GM12878 (cell line): Measurements from ENCODE around the gene CAPZB. TPM values are rescaled to one million over a fixed set of nuclear protein-coding genes. Genes with fewer than 3 reads are reported as not detected.

Experiments used
- ATAC-seq: fragments of 200-7000 bp; cut with Tn5 transposase; 3 replicates; pipeline ENCODE4 v1.9.1; 2020; ENCODE audit warnings: mild to moderate bottlenecking, moderate library complexity
- BruUV-seq: library from RNA; stranded (reverse); fragments of 400-500 nt; replicated peaks from 2 replicates; lab custom pipeline; 2021; lab: Mats Ljungman, UMichigan
- CTCF ChIA-PET: fragments of 300-600 bp; sonication (Branson Sonifier 250); formaldehyde crosslinking; extraction: SDS; loops from one replicate; lab custom pipeline; 2021; ENCODE audit warnings: inconsistent platforms; lab: Yijun Ruan, JAX
- POLR2A ChIA-PET: fragments of 350-600 bp; formaldehyde crosslinking; extraction: SDS; loops from one replicate; lab custom pipeline; 2021; ENCODE audit warnings: inconsistent platforms; lab: Charles Lee
- RAD21 ChIA-PET: fragments of 300-600 bp; sonication (Branson Sonifier 250); formaldehyde crosslinking; loops from one replicate; lab custom pipeline; 2023; ENCODE audit warnings: antibody characterized with exemption; ENCODE audit not compliant: unreplicated experiment; lab: Charles Lee
- SMC1A ChIA-PET: fragments of 300-600 bp; sonication (Branson Sonifier 250); formaldehyde crosslinking; loops from one replicate; lab custom pipeline; 2023; ENCODE audit not compliant: unreplicated experiment, uncharacterized antibody; lab: Charles Lee
- DNase-seq: peaks from one replicate; pipeline ENCODE4 v3.0.0-alpha.2; 2011; ENCODE audit warnings: low read depth, low spot score
- FAIRE-seq: peaks from 3 replicates; lab custom pipeline; 2011; peaks lifted over from hg19 to GRCh38; lab: Jason Lieb, UNC
- H2AFZ ChIP-seq: 2 replicates; pipeline ENCODE4 v1.6.0; 2011; ENCODE audit warnings: low read depth, low read length, control low read depth; ENCODE audit not compliant: control insufficient read depth
- H3K27ac ChIP-seq: 2 replicates; pipeline ENCODE4 v1.5.1; 2011; ENCODE audit warnings: control low read depth; ENCODE audit not compliant: control insufficient read depth, insufficient read depth
- H3K27me3 ChIP-seq, 2 experiments: replicated peaks in 1 of 2; 2 replicates each; pipeline versions ENCODE4 v1.6.0 to v1.6.1; 2011; ENCODE audit warnings: low read length in 1 of 2; ENCODE audit not compliant: control insufficient read depth in 2 of 2, insufficient read depth in 2 of 2
- H3K36me3 ChIP-seq, 2 experiments: 2 replicates each; pipeline ENCODE4 v1.5.1; 2011; ENCODE audit warnings: low read length in 1 of 2; ENCODE audit not compliant: control insufficient read depth in 2 of 2, insufficient read depth in 2 of 2
- H3K4me1 ChIP-seq: 2 replicates; pipeline ENCODE4 v1.6.1; 2011; ENCODE audit warnings: mild to moderate bottlenecking, low read length, moderate library complexity, mixed read lengths; ENCODE audit not compliant: control insufficient read depth, insufficient read depth
- H3K4me2 ChIP-seq: 2 replicates; pipeline ENCODE4 v1.6.0; 2011; ENCODE audit warnings: control low read depth; ENCODE audit not compliant: control insufficient read depth, insufficient read depth
- H3K4me3 ChIP-seq: fragments of 200-600 bp; sonication (generic); 2 replicates; pipeline ENCODE4 v1.5.1; 2016
- H3K79me2 ChIP-seq: 2 replicates; pipeline ENCODE4 v1.6.0; 2011; ENCODE audit warnings: low read length; ENCODE audit not compliant: control insufficient read depth, insufficient read depth
- H3K9ac ChIP-seq: 2 replicates; pipeline ENCODE4 v1.8.0; 2011; ENCODE audit warnings: low read length, control low read depth, mixed read lengths; ENCODE audit not compliant: control insufficient read depth, insufficient read depth
- H3K9me3 ChIP-seq: replicated peaks from 3 replicates; pipeline ENCODE4 v1.5.1; 2011; ENCODE audit warnings: mild to moderate bottlenecking, low read length; ENCODE audit not compliant: control insufficient read depth, insufficient read depth
- H4K20me1 ChIP-seq: 2 replicates; pipeline ENCODE4 v1.6.0; 2011; ENCODE audit not compliant: control insufficient read depth, insufficient read depth
- GABPA ChIP-seq: IDR thresholded peaks from 2 replicates; pipeline ENCODE4 v1.6.1; 2014; ENCODE audit warnings: antibody characterized with exemption, low read depth, mild to moderate bottlenecking, inconsistent platforms
- POLR2A ChIP-seq: IDR thresholded peaks from 2 replicates; pipeline ENCODE4 v1.6.1; 2011; ENCODE audit warnings: low read depth, mild to moderate bottlenecking, low read length
- TBL1XR1 ChIP-seq: IDR thresholded peaks from 2 replicates; pipeline ENCODE4 v1.6.1; 2012; ENCODE audit warnings: low read depth, low read length, improper control_type of control experiment
- TCF7 ChIP-seq: IDR thresholded peaks from 2 replicates; pipeline ENCODE4 v1.6.1; 2014; ENCODE audit warnings: antibody characterized with exemption, borderline replicate concordance
- WRNIP1 ChIP-seq: IDR thresholded peaks from 2 replicates; pipeline ENCODE4 v1.6.1; 2011; ENCODE audit warnings: low read depth, low read length, improper control_type of control experiment, borderline replicate concordance
- ZBED1 ChIP-seq: IDR thresholded peaks from 2 replicates; pipeline ENCODE4 v1.6.1; 2016; ENCODE audit warnings: borderline replicate concordance
- WGBS: methylation state at CpG from one replicate; pipeline ENCODE4 v1.1.6; 2016; ENCODE audit warnings: low lambda C conversion rate; ENCODE audit not compliant: insufficient replicate concordance, insufficient coverage; ENCODE audit errors: missing lambda C conversion rate; 5-methylcytosine and 5-hydroxymethylcytosine counted together
- in situ Hi-C: fragments of 300-500 bp; cut with MboI; formaldehyde crosslinking; loops from 9 replicates; pipeline ENCODE4 v1.14.3; 2018; ENCODE audit warnings: mixed read lengths
- intact Hi-C: fragments of 100-400 bp; cut with micrococcal nuclease; formaldehyde crosslinking; loops from one replicate; pipeline ENCODE4 v1.14.2; 2022; ENCODE audit not compliant: unreplicated experiment
- polyA plus RNA-seq, 11 experiments: library from polyadenylated mRNA; depleted of rRNA in 4 of 11; unstranded in 6 of 11; stranded (reverse) in 5 of 11; fragments of >200 nt; fragmentation: Nextera tagmentation in 4 of 11; fragmentation: Illumina TruSeq in 1 of 11; extraction: Ambion mirVana in 4 of 11; extraction: Trizol in 1 of 11; gene quantifications; 1 replicate in 1 of 11; 2 replicates in 10 of 11; pipeline versions ENCODE4 v1.2.1 to v1.2.3, GENCODE V29; 2011 to 2016; ENCODE audit warnings: inconsistent platforms in 2 of 11, missing spikeins in 2 of 11, low read depth in 1 of 11
- total RNA-seq, 4 experiments: library from RNA; depleted of rRNA in 3 of 4; stranded (reverse); fragments of >200 nt in 3 of 4; fragmentation: Illumina TruSeq in 1 of 4; extraction: Trizol in 1 of 4; gene quantifications; 2 replicates each; pipeline versions ENCODE4 v1.2.1 to v1.2.3, GENCODE V29; 2013 to 2021
- TF ChIP-seq, protein P1 (sequence below): IDR thresholded peaks from 2 replicates; pipeline ENCODE4 v1.6.1; 2012; ENCODE audit warnings: mild to moderate bottlenecking, low read depth, low read length
- TF ChIP-seq, protein P2 (sequence below): fragments of 450-650 bp; formaldehyde crosslinking; IDR thresholded peaks from 2 replicates; pipeline ENCODE4 v1.5.0; 2022; ENCODE audit warnings: mild to moderate bottlenecking, missing genetic modification characterization
- TF ChIP-seq, protein P3 (sequence below): IDR thresholded peaks from 2 replicates; pipeline ENCODE4 v1.6.1; 2012; ENCODE audit warnings: improper control_type of control experiment, low read depth, low read length; ENCODE audit not compliant: insufficient replicate concordance

The CAPZB gene
- total and polyA plus RNA-seq, 10 of the 15 experiments (the other 5 are each of a cell fraction or from before 2014, with no cell fraction given) = 104 to 454 (median 213) TPM

- no peak overlapping the region for H3K27ac ChIP-seq
- ATAC-seq (no peak), DNase-seq (no peak), FAIRE-seq (no peak)
- TSS peak; percentile 12 for BruUV-seq
- H3K27me3 ChIP-seq = no peaks in the 10 kb centered on the region
- H3K4me3 ChIP-seq = no peak overlapping the region
- ChIA-PET POLR2A (no interaction called here), SMC1A (no interaction called here), CTCF (interaction anchor here (1.1 kb wide), 1 partner anchor 10 kb away, joined by 3 read pairs; no protein-coding TSS in a partner anchor), RAD21 (no interaction called here)
- peaks cover 24% of the 10 kb centered on the region for H4K20me1 ChIP-seq
- peaks cover 4 to 12% of the 10 kb centered on the region in 2 experiments; a peak in 3 of 4 replicates for H3K36me3 ChIP-seq
- in situ Hi-C loops (no loop called here), intact Hi-C loops (no loop called here)
- no peaks in the 10 kb centered on the region for H3K4me1 ChIP-seq
- H3K9me3 ChIP-seq = no peaks in the 10 kb centered on the region
- H2AFZ ChIP-seq = no peak overlapping the region
- peaks cover 83% of the 10 kb centered on the region for H3K79me2 ChIP-seq
- TF ChIP-seq, protein P1, sequence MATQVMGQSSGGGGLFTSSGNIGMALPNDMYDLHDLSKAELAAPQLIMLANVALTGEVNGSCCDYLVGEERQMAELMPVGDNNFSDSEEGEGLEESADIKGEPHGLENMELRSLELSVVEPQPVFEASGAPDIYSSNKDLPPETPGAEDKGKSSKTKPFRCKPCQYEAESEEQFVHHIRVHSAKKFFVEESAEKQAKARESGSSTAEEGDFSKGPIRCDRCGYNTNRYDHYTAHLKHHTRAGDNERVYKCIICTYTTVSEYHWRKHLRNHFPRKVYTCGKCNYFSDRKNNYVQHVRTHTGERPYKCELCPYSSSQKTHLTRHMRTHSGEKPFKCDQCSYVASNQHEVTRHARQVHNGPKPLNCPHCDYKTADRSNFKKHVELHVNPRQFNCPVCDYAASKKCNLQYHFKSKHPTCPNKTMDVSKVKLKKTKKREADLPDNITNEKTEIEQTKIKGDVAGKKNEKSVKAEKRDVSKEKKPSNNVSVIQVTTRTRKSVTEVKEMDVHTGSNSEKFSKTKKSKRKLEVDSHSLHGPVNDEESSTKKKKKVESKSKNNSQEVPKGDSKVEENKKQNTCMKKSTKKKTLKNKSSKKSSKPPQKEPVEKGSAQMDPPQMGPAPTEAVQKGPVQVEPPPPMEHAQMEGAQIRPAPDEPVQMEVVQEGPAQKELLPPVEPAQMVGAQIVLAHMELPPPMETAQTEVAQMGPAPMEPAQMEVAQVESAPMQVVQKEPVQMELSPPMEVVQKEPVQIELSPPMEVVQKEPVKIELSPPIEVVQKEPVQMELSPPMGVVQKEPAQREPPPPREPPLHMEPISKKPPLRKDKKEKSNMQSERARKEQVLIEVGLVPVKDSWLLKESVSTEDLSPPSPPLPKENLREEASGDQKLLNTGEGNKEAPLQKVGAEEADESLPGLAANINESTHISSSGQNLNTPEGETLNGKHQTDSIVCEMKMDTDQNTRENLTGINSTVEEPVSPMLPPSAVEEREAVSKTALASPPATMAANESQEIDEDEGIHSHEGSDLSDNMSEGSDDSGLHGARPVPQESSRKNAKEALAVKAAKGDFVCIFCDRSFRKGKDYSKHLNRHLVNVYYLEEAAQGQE = no peak
- no peak for TF ChIP-seq TCF7
- TF ChIP-seq, protein P2, sequence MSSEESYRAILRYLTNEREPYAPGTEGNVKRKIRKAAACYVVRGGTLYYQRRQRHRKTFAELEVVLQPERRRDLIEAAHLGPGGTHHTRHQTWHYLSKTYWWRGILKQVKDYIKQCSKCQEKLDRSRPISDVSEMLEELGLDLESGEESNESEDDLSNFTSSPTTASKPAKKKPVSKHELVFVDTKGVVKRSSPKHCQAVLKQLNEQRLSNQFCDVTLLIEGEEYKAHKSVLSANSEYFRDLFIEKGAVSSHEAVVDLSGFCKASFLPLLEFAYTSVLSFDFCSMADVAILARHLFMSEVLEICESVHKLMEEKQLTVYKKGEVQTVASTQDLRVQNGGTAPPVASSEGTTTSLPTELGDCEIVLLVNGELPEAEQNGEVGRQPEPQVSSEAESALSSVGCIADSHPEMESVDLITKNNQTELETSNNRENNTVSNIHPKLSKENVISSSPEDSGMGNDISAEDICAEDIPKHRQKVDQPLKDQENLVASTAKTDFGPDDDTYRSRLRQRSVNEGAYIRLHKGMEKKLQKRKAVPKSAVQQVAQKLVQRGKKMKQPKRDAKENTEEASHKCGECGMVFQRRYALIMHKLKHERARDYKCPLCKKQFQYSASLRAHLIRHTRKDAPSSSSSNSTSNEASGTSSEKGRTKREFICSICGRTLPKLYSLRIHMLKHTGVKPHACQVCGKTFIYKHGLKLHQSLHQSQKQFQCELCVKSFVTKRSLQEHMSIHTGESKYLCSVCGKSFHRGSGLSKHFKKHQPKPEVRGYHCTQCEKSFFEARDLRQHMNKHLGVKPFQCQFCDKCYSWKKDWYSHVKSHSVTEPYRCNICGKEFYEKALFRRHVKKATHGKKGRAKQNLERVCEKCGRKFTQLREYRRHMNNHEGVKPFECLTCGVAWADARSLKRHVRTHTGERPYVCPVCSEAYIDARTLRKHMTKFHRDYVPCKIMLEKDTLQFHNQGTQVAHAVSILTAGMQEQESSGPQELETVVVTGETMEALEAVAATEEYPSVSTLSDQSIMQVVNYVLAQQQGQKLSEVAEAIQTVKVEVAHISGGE (CRISPR knock-in tag) = no peak
- TF ChIP-seq, protein P3, sequence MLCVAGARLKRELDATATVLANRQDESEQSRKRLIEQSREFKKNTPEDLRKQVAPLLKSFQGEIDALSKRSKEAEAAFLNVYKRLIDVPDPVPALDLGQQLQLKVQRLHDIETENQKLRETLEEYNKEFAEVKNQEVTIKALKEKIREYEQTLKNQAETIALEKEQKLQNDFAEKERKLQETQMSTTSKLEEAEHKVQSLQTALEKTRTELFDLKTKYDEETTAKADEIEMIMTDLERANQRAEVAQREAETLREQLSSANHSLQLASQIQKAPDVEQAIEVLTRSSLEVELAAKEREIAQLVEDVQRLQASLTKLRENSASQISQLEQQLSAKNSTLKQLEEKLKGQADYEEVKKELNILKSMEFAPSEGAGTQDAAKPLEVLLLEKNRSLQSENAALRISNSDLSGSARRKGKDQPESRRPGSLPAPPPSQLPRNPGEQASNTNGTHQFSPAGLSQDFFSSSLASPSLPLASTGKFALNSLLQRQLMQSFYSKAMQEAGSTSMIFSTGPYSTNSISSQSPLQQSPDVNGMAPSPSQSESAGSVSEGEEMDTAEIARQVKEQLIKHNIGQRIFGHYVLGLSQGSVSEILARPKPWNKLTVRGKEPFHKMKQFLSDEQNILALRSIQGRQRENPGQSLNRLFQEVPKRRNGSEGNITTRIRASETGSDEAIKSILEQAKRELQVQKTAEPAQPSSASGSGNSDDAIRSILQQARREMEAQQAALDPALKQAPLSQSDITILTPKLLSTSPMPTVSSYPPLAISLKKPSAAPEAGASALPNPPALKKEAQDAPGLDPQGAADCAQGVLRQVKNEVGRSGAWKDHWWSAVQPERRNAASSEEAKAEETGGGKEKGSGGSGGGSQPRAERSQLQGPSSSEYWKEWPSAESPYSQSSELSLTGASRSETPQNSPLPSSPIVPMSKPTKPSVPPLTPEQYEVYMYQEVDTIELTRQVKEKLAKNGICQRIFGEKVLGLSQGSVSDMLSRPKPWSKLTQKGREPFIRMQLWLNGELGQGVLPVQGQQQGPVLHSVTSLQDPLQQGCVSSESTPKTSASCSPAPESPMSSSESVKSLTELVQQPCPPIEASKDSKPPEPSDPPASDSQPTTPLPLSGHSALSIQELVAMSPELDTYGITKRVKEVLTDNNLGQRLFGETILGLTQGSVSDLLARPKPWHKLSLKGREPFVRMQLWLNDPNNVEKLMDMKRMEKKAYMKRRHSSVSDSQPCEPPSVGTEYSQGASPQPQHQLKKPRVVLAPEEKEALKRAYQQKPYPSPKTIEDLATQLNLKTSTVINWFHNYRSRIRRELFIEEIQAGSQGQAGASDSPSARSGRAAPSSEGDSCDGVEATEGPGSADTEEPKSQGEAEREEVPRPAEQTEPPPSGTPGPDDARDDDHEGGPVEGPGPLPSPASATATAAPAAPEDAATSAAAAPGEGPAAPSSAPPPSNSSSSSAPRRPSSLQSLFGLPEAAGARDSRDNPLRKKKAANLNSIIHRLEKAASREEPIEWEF = no peak
- TF ChIP-seq GABPA = no peak
- TF ChIP-seq TBL1XR1 = no peak
- TF ChIP-seq ZBED1 = no peak
- no peak for TF ChIP-seq WRNIP1
- TF ChIP-seq POLR2A = no peak
- H3K9ac ChIP-seq = no peak overlapping the region
- H3K4me2 ChIP-seq = no peak overlapping the region
- 76% methylated on average over 16 of the region's 16 CpGs for WGBS
Measured at GRCh38 chr1:19430121-19431068, 54.9 kb downstream of the CAPZB start.
